ENCODE measurements around the gene CAVIN3.
A peak's percentile ranks its signal among the peaks of the same experiment; 100 is the strongest.
"Not testable (repeated sequence)": the region's sequence is repeated elsewhere in the genome, so short reads cannot be mapped to it uniquely, and the experiment has no call there.

CAVIN3 gene

GRCh38 chr11:6326303-6326702 lies 6.0 kb upstream of the CAVIN3 start:
- DNase-seq (ENCODE audit: low read depth, low spot score), result no peak

DNA sequence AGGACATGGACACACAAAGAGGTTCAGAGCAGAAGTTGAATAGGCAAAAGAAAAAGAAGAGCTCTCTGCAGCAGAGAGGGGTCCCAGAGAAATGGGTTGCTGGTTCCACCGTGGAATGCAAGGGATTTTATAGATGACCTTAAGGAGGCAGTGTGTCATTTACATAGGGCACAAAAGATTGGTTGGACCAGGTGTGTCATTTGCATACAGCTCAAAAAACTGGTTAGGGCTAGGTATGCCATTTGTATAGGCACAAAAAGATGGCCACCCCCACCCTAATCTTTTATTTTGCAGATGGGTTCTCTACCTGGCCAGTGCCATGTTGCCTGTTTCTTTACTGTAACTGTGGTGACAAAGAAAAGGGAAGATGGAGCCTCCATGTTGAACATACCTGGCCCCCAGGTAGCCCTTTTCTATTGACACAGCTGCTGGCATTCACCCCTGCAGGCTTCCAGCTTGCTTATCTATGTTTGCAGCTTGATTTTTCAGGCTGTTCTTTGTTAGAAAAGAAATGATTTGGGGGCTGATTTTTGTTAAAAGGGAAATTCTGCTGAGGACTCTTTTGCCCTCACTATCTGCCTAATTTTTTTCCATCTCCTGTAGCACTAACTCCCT lies 3.1 kb upstream of the CAVIN3 start:
- DNase-seq (ENCODE audit: low read depth, low spot score), result no peak

GRCh38 chr11:6321961-6322362 lies 1.7 kb upstream of the CAVIN3 start:
- DNase-seq (ENCODE audit: low read depth, low spot score), result peak; percentile 3

DNA sequence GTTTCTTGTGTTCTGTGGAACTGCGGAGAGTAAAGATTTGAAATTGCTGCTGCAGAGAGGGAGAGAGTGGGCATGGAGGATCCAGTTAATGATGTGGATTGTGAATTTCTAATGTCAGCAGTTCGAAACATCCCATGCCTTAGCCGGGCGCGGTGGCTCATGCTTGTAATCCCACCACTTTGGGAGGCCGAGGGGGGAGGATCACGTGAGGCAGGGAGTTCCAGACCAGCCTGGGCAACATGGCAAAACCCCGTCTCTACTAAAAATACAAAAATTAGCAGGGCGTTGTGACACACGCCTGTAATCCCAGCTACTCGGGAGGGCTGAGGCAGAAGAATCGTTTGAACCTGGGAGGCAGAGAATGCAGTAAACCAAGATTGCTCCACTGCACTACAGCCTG lies 1.1 kb upstream of the CAVIN3 start:
- DNase-seq (ENCODE audit: low read depth, low spot score), result no peak

DNA sequence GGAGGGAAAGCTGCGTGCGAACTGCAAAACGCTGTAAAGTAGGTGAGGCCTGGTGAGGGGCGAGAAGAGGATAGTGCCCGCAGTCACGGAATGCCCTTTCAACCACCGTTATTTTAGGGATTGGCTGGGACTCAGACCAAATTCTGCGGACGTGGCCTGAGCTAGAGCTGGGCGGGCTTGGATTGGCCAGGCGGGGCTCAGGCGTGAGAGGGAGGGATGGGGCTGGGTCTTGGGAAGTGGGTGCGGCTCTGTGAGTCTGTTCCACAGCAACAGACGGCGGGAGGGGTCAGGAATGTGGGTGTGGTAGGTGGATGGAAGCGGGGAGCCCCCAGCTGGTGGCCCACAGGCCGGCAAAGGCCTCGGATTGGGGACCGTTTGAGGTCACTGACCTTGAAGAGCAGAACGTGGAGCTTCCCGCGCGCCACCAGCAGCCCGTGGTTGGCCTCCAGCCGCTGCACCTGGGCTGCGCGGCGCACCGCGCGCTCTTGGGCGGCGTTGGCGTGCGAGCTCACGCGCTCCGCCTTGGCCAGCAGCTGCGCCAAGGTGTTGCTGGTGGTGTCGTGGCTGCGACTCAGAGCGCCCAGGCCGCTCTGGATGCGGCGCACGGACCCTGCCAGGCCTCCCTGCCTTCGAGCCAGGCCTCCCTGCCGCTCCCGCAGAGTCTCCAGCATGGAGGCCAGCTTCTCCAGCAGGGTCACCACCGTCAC lies 444 bp downstream of the CAVIN3 start:
- DNase-seq (ENCODE audit: low read depth, low spot score), result peak; percentile 79

DNA sequence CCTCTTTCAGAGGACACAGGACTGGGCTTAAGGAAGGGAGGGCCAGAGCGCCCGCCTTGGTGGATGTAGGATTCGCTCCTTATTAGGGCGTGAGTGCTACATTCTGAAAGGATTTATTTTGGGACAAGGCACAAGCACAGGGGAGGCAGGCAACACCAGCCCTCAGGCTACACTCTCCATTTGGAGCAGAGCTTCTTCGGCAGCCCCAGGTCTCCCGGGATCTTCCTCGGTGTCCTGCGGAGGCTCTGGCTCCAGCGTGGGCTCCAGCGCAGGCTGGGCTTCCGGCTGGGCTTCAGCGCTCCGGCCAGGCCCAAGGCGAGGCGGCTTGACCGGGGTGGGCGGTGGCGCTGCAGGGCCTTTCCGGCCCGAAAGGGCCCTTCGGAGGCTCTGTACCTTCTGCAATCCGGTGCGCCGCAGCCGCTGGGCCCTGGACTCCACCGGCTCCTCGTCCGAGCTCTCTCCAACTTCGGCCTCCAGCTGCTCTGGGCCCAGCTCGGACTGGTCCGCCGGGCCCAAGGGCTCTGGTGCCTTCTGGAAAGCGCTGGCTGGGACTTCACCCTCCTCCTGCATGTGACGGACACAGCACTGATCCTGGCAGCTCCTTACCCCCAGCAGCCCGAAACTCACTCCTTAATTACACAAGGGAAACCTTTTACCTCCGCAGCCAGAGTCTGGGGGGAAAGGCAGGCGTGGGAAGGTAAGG lies 1.1 kb downstream of the CAVIN3 start:
- DNase-seq (ENCODE audit: low read depth, low spot score), result peak; percentile 2

- no peak for DNase-seq (ENCODE audit: low read depth, low spot score)
These were observed 2.1 kb downstream of the CAVIN3 start for GRCh38 chr11:6318204-6318603.

- peak; percentile 18 for DNase-seq (ENCODE audit: low read depth, low spot score)
These were observed 4.4 kb downstream of the CAVIN3 start for GRCh38 chr11:6315811-6316425.

- DNase-seq (ENCODE audit: low read depth, low spot score), result no peak
These were observed 8.2 kb downstream of the CAVIN3 start for GRCh38 chr11:6312106-6312505.

GRCh38 chr11:6307876-6308275 lies 12.4 kb downstream of the CAVIN3 start:
- DNase-seq (ENCODE audit: low read depth, low spot score), result no peak

DNA sequence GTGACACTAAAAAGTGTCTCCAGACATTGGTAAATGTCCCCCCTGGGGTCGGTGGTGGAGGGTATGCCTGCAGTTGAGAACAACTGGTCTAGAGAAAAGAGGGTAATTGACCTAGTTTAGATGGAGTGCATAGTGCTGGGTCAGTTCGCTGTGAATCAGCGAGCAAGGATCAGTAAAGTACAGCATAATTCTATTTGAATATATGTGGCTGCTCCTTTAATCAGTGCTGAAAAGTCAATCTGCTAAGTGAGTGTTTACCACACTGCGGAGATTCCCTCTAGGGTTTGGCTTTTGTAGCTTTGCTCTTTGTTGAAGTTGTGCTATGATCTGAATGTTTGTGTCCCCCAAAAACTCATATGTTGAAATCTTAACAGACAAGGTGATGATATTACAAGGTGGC lies 15.0 kb downstream of the CAVIN3 start:
- no peak for DNase-seq (ENCODE audit: low read depth, low spot score)

GRCh38 chr11:6303661-6304060 lies 16.6 kb downstream of the CAVIN3 start:
- DNase-seq (ENCODE audit: low read depth, low spot score), result no peak

GRCh38 chr11:6301096-6301495 lies 19.2 kb downstream of the CAVIN3 start:
- no peak for DNase-seq (ENCODE audit: low read depth, low spot score)

DNA sequence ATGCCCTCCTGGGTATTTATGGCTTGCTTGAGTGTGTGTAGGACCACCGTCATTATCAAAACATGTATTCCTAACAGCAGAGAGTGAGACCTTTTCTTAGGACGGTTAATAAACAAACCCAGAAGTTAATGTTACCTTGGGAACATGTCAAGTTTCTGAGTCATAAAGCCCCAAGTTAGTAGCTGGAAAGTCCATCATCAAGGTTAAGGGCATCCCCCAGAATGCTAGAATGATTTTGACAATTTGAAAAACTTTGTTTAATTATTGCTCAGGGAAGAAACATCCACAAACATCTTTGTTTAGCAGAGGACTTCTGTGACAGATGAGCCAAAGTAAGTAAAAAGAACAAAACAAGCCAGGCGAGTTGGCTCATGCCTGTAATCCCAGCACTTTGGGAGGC lies 20.0 kb downstream of the CAVIN3 start:
- DNase-seq (ENCODE audit: low read depth, low spot score), result no peak

- DNase-seq (ENCODE audit: low read depth, low spot score), result no peak
These were observed 21.7 kb downstream of the CAVIN3 start for GRCh38 chr11:6298605-6299004.

- no peak for DNase-seq (ENCODE audit: low read depth, low spot score)
These were observed 22.5 kb downstream of the CAVIN3 start for GRCh38 chr11:6297831-6298230.

DNA sequence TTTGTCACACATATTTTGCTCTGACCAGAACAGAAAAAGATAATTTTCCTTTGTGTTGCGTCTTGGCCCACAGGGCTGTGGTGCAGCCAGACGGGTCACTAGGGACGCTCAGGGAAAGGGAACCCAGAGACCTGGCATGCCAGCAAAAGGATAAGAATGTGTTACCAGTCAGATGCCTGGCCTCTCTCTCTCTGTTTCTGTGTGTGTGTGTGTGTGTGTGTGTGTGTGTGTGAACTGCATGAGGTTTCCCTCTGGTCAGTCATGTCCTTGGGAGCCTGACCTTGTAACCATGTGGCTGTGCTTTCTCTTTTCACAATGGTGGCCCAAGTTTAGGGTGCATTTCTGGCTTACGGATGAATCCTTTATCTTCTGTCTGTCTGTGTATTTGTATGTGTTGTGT lies 35.3 kb downstream of the CAVIN3 start:
- DNase-seq (ENCODE audit: low read depth, low spot score), result no peak

DNA sequence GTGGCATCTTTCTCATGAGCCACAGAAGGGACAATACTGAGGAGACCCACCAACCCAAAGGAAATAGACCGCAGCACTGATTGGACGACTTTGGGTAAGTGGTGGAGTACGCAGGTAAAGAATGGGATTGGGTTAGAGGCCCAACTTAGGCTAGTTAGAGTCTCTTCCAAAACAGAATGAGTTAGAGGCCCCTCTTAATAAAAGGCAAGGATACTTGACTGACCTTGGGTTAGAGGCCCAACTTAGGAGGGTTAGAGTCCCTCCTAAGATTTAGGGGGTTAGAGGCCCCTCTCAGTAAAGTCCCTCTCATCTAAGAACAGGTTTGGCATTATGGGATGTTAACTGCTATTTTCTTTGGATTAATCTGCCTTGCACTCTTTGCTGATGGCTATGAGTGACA lies 36.1 kb downstream of the CAVIN3 start:
- DNase-seq (ENCODE audit: low read depth, low spot score), result no peak

DNA sequence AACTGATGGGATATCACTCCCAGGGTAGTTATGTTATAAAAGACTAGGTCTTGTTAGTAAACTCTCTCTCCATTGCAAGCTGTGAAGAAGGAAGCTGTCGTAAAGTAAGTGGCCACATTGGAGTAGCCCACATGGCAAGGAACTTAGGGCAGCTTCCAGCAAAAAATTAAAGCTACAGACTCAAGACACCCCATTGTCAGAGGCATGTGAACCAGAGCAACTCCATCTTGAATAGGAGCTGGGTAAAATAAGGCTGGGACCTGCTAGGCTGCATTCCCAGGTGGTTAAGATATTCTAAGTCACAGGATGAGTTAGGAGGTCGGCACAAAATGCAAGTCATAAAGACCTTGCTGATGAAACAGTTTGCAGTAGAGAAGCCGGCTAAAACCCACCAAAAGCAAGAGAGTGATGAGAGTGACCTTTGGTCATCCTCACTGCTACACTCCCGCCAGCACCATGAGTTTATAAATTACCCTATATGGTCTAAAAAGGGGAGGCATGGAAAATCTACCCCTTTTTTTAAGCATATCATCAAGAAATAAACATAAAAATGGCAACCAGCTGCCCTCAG lies 36.8 kb downstream of the CAVIN3 start:
- DNase-seq (ENCODE audit: low read depth, low spot score), result no peak

DNA sequence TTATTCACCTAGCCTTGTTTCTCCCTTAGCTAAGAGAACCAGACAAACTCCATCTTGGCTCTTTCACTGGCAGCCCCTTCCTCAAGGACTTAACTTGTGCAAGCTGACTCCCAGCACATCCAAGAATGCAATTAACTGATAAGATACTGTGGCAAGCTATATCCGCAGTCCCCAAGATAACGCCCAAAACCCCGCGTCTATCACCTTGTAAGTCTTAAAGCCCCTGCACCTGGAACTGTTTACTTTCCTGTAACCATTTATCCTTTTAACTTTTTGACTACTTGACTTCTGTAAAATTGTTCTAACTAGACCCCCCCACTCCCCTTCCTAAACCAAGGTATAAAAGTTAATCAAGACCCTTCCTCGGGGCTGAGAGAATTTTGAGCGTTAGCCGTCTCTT lies 39.5 kb downstream of the CAVIN3 start:
- DNase-seq (ENCODE audit: low read depth, low spot score), result not testable (repeated sequence)

DNA sequence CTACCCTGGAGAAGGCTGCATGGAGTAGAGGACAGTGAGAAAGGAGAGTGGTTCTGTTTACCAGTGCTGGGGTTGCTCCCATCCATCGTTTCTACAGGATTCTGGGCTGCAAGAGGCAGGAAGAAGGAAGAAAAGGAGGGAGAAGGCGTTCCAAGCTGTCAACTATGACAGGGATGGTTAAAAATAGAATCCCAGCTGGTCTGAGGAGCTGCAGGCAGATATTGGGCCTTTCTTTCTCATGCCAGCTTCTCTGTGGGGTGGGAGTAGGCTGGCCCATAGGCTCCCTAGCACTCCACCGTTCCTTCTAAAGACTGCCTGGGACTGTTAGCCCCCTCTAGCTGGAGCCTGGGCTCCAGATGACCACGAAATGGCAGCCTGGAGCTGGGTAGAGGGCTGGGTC lies 47.1 kb downstream of the CAVIN3 start:
- no peak for DNase-seq (ENCODE audit: low read depth, low spot score)

DNA sequence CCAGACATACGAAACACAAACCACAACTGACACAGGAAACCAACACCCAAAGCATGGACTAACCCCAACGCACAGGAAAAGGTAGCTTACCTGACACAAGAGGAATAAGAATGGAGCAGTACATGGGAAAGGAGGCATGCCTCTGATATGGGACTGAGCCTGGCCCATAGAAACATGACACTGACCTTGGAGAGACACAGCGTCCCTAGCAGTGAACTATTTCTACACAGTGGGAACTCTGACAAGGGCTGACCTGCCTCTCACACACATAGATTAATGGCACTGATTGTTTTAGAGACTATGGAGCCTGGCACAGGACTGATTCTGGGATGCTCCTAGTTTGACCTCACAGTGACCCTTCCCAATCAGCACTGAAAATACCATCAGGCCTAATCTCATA lies 48.7 kb downstream of the CAVIN3 start:
- DNase-seq (ENCODE audit: low read depth, low spot score), result no peak
